Lower lobe of right lung (tissue), 2 donors: ENCODE results near the gene HPGDS. TPM values are rescaled to one million over a fixed set of nuclear protein-coding genes. Genes with fewer than 3 reads are reported as not detected.

Source experiments
- ATAC-seq, 2 donors: fragments of 200-7000 bp; cut with Tn5 transposase; one replicate each; pipeline ENCODE4 v1.9.1; 2020 to 2022; ENCODE audit warnings: mild to moderate bottlenecking in 2 of 2, moderate library complexity in 2 of 2
- DNase-seq: peaks from one replicate; pipeline ENCODE4 v3.0.0-alpha.2; 2020
- H3K27ac ChIP-seq: fragments of 200-600 bp; one replicate; pipeline ENCODE4 v1.8.0; 2022
- H3K27me3 ChIP-seq: fragments of 200-600 bp; one replicate; pipeline ENCODE4 v1.8.0; 2022; ENCODE audit warnings: low read depth
- H3K36me3 ChIP-seq: fragments of 200-600 bp; one replicate; pipeline ENCODE4 v1.8.0; 2022; ENCODE audit warnings: mild to moderate bottlenecking
- H3K4me1 ChIP-seq: fragments of 200-600 bp; one replicate; pipeline ENCODE4 v1.8.0; 2022
- H3K4me3 ChIP-seq: fragments of 200-600 bp; one replicate; pipeline ENCODE4 v1.8.0; 2022; ENCODE audit warnings: mild to moderate bottlenecking
- H3K9me3 ChIP-seq: fragments of 200-600 bp; one replicate; pipeline ENCODE4 v1.8.0; 2022
- CTCF ChIP-seq: fragments of 200-600 bp; IDR thresholded peaks from one replicate; pipeline ENCODE4 v1.8.0; 2022; ENCODE audit warnings: antibody characterized with exemption, mild to moderate bottlenecking
- intact Hi-C: fragments of 100-400 bp; cut with DNase I; formaldehyde crosslinking; loops from one replicate; pipeline ENCODE4 v1.11.0; 2022
- total RNA-seq: library from RNA; stranded (reverse); fragmentation: NEBNext Ultra II Directional; extraction: Animal tissue kit (Norgen Biotek cat#: 25700); gene quantifications from one replicate; pipeline ENCODE4 v1.2.1, GENCODE V29; 2021
- donor health status: DM: no; HTN: yes; CAD: no; lungs with severe emphysema.

The HPGDS gene
- total RNA-seq, 1 donor from 2014 or later: 12.5 TPM

- intact Hi-C loops: loop anchor here (10.0 kb wide), 1 partner anchor 287 kb away; no protein-coding TSS in a partner anchor
- Histone ChIP-seq H3K27ac (no peak overlapping the region), H3K9me3 (no peaks in the 10 kb centered on the region), H3K27me3 (no peaks in the 10 kb centered on the region), H3K4me1 (no peaks in the 10 kb centered on the region), H3K4me3 (no peak overlapping the region), H3K36me3 (no peaks in the 10 kb centered on the region)
- no peak for DNase-seq
- no peak for TF ChIP-seq CTCF
- peak in 1 of 2 donors; percentile 35 for ATAC-seq
These were observed 35.3 kb downstream of the HPGDS start for GRCh38 chr4:94307231-94307871.

GRCh38 chr4:94306713-94307112 lies 35.9 kb downstream of the HPGDS start:
- H3K4me1 ChIP-seq: no peaks in the 10 kb centered on the region
- intact Hi-C loops: loop anchor here (10.0 kb wide), 1 partner anchor 288 kb away; no protein-coding TSS in a partner anchor
- no peak overlapping the region for H3K27ac ChIP-seq

DNA sequence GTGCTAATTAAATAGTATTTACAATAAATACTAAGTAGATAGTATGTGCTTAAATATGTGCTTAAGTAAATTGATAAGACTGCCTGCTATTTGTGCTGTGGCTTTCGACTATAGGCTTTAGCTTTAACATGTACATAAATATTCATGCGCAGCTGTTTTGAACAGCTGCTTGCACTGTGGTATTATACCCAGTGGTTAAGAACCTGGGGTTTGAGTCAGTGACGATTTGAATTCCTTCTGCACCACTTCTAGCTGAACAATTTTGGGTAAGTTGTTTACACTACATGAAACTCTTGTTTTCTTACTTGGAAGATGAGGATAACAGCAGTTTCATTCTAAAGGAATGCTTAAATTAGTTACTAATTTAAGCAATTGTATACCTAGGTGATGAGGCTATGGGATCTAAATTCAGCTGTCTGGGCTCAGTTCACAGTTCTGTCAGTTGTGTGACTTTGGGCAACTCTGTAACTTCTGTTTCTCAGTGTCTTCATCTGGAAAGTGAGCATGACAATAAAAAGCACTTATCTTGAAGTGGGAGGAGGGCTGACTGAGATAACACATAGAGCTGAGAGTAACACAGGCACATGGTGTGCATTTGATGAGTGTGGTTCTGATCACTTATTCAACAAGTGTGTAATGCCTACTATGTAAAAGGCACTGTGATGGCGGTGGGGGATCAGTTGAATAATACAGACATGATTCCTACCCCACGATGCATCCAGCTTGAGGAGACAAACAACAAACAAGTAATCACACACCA lies 37.0 kb downstream of the HPGDS start:
- Histone ChIP-seq H3K9me3 (no peaks in the 10 kb centered on the region), H3K36me3 (no peaks in the 10 kb centered on the region), H3K4me3 (no peak overlapping the region), H3K27ac (no peak overlapping the region), H3K27me3 (no peaks in the 10 kb centered on the region), H3K4me1 (no peaks in the 10 kb centered on the region)
- DNase-seq (no peak), ATAC-seq (peak; percentile 35 to 72)
- intact Hi-C loops: loop anchor here (10.0 kb wide), 1 partner anchor 289 kb away; no protein-coding TSS in a partner anchor
- no peak for TF ChIP-seq CTCF

More at GRCh38 chr4:94306713-94307112, 35.9 kb downstream of the HPGDS start:
- Histone ChIP-seq H3K27me3 (no peaks in the 10 kb centered on the region), H3K9me3 (no peaks in the 10 kb centered on the region), H3K36me3 (no peaks in the 10 kb centered on the region), H3K4me3 (no peak overlapping the region)
- TF ChIP-seq CTCF: no peak
- ATAC-seq: peak in 1 of 2 donors; percentile 54
- no peak for DNase-seq

- peak in 1 of 2 donors; percentile 62 for ATAC-seq
- Histone ChIP-seq H3K4me1 (no peaks in the 10 kb centered on the region), H3K27me3 (no peaks in the 10 kb centered on the region), H3K9me3 (no peaks in the 10 kb centered on the region), H3K4me3 (no peak overlapping the region), H3K27ac (no peak overlapping the region), H3K36me3 (no peaks in the 10 kb centered on the region)
- intact Hi-C loops: loop anchor here (10.0 kb wide), 1 partner anchor 290 kb away; no protein-coding TSS in a partner anchor
- TF ChIP-seq CTCF: peak; percentile 49
- no peak for DNase-seq
These were observed 38.2 kb downstream of the HPGDS start for GRCh38 chr4:94304365-94304971.

GRCh38 chr4:94302191-94302590 lies 40.4 kb downstream of the HPGDS start:
- ATAC-seq (no peak), DNase-seq (no peak)
- no peak overlapping the region for H3K27ac ChIP-seq
- H3K27me3 ChIP-seq: no peaks in the 10 kb centered on the region
- no peak overlapping the region for H3K4me3 ChIP-seq
- H3K4me1 ChIP-seq: no peaks in the 10 kb centered on the region
- H3K36me3 ChIP-seq: no peaks in the 10 kb centered on the region
- intact Hi-C loops: loop anchor here (10.0 kb wide), 1 partner anchor 293 kb away; no protein-coding TSS in a partner anchor
- no peak for TF ChIP-seq CTCF
- H3K9me3 ChIP-seq: no peaks in the 10 kb centered on the region
